ENCODE results near the gene ELOVL5. TPM values are rescaled to one million over a fixed set of nuclear protein-coding genes. Genes with fewer than 3 reads are reported as not detected.

ELOVL5 gene
- total and polyA plus RNA-seq, 2 donors = 54.3 to 72.6 TPM

DNA sequence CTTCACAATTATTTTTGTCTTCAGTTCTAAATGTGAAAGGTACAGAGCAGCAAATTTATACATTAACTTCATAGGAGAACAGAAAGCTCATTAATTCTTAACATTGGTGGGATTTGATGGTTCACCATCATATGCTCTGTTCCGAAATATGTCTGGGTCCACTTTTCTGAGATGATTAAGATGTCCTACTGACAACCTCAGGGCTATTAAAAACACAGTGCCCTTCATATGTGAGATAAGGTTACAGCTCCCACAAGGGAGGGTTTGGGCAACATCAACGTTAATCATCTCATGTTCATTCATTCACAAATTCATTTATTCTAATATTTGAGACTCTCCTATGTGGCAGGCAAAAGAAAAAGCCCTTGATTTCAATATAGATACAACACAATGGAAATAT is 91.2 kb downstream of the ELOVL5 start:
- Histone ChIP-seq H3K4me3 (ENCODE audit: low read depth, low read length) (no peak overlapping the region), H3K27ac (ENCODE audit: low read depth) (no peak overlapping the region), H3K36me3 (ENCODE audit: insufficient read depth) (no peaks in the 10 kb centered on the region), H3K4me1 (ENCODE audit: insufficient read depth) (no peaks in the 10 kb centered on the region)
- WGBS = 77% methylated on average over 2 of the region's 2 CpGs
- DNase-seq (ENCODE audit: extremely low spot score) = no peak

GRCh38 chr6:53257001-53257400 is 91.7 kb downstream of the ELOVL5 start:
- WGBS = 56% methylated on average over 3 of the region's 3 CpGs
- H3K27ac ChIP-seq (ENCODE audit: low read depth) = no peak overlapping the region
- H3K4me3 ChIP-seq (ENCODE audit: low read depth, low read length) = no peak overlapping the region
- no peak for DNase-seq (ENCODE audit: extremely low spot score)
- H3K4me1 ChIP-seq (ENCODE audit: insufficient read depth) = no peaks in the 10 kb centered on the region
- H3K36me3 ChIP-seq (ENCODE audit: insufficient read depth) = no peaks in the 10 kb centered on the region

DNA sequence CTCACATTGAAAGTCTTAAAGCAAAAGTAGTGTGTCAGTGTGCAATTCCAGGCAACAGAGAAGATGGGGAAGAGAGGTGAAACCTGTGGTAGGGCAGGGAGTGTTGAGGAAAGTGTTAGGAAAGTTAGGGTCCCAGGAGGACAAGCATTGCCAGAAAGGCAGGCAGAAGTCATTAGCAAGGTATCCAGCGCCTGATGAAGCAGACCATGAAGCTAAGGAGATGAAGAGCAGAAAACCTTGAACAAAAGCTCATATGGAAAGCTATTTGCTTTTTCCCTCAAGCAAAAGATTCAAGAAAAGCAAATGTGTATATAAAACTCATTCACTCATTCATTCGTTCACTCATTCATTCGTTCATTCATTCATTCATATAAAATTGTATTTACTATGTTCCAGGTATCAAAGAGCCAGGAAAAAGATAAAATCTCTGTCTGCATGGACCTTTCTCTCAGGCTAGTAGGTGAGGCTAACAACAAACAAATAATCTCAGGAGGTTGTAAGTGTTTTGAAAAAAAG is 96.5 kb downstream of the ELOVL5 start:
- no peaks in the 10 kb centered on the region for H3K4me1 ChIP-seq (ENCODE audit: insufficient read depth)
- WGBS = 83% methylated on average over 3 of the region's 3 CpGs
- H3K27ac ChIP-seq (ENCODE audit: low read depth) = no peak overlapping the region
- H3K4me3 ChIP-seq (ENCODE audit: low read depth, low read length) = no peak overlapping the region
- H3K36me3 ChIP-seq (ENCODE audit: insufficient read depth) = no peaks in the 10 kb centered on the region
- DNase-seq (ENCODE audit: extremely low spot score) = no peak

DNA sequence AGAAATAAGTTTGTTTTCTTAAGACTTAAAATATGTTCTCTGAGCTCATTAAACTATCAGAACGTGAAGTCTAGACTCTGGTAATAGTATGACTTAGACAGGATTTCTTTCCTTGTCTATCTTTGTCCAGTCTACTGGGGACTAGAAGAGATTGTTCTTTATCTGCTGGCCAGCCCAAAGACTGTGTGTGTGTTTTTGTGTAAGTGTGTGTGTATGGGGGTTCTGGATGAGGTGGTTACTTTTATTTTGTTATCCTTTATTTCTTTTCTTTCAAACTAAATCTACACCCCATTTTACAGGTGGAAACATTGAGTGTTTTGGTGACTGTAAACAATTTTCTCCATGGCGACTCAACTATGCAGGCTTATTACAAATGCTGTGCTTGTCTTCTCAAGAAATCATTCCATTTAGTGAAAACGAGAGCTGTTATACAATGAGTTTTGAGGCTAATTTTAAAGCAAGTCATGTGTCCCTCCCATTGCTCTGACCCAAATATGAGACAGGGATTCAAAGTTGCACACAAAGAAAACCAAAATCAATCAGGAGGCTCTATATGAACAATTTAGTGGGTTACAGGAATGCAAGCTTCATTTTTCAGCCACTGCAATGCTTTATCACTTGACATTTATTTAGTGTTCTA is 97.6 kb downstream of the ELOVL5 start:
- 68% methylated on average over 3 of the region's 3 CpGs for WGBS
- no peak overlapping the region for H3K27ac ChIP-seq (ENCODE audit: low read depth)
- H3K4me3 ChIP-seq (ENCODE audit: low read depth, low read length) = no peak overlapping the region
- no peaks in the 10 kb centered on the region for H3K36me3 ChIP-seq (ENCODE audit: insufficient read depth)
- no peak for DNase-seq (ENCODE audit: extremely low spot score)
- no peaks in the 10 kb centered on the region for H3K4me1 ChIP-seq (ENCODE audit: insufficient read depth)

- no peak for DNase-seq (ENCODE audit: extremely low spot score)
- no peaks in the 10 kb centered on the region for H3K36me3 ChIP-seq (ENCODE audit: insufficient read depth)
- no peak overlapping the region for H3K4me3 ChIP-seq (ENCODE audit: low read depth, low read length)
- H3K4me1 ChIP-seq (ENCODE audit: insufficient read depth) = no peaks in the 10 kb centered on the region
- H3K27ac ChIP-seq (ENCODE audit: low read depth) = no peak overlapping the region
- 74% methylated on average over 8 of the region's 8 CpGs for WGBS
These were observed 98.3 kb downstream of the ELOVL5 start for GRCh38 chr6:53250176-53251032.

DNA sequence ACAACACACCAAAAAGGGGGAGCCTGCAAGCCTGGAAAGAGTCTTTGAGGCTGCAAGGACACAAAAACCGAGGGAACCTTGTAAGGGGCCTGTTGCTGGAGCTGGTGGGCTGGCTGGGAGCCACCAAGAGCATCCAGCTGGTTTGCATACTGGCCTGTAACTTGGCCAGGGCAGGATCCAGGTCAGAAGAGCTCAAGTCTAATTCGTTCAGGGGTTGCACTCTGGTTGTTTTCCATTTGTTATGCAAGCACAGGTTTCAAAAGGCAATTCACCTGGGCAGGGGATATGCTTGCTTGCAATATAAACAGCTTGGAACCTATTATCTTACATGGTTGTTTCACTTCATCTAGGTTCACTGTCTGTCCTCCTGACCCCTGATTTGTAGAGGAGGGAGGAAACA is 101.8 kb downstream of the ELOVL5 start:
- H3K4me1 ChIP-seq (ENCODE audit: insufficient read depth) = no peaks in the 10 kb centered on the region
- no peaks in the 10 kb centered on the region for H3K36me3 ChIP-seq (ENCODE audit: insufficient read depth)
- H3K4me3 ChIP-seq (ENCODE audit: low read depth, low read length) = no peak overlapping the region
- no peak overlapping the region for H3K27ac ChIP-seq (ENCODE audit: low read depth)
- no peak for DNase-seq (ENCODE audit: extremely low spot score)
- WGBS = 50% methylated on average over 2 of the region's 2 CpGs

- Histone ChIP-seq H3K36me3 (ENCODE audit: insufficient read depth) (no peaks in the 10 kb centered on the region), H3K4me1 (ENCODE audit: insufficient read depth) (no peaks in the 10 kb centered on the region), H3K4me3 (ENCODE audit: low read depth, low read length) (no peak overlapping the region), H3K27ac (ENCODE audit: low read depth) (no peak overlapping the region)
- no peak for DNase-seq (ENCODE audit: extremely low spot score)
- WGBS = 71% methylated on average over 5 of the region's 5 CpGs
These were observed 103.8 kb downstream of the ELOVL5 start for GRCh38 chr6:53244958-53245357.

GRCh38 chr6:53244399-53244931 is 104.3 kb downstream of the ELOVL5 start:
- WGBS = 89% methylated on average over 4 of the region's 4 CpGs
- no peak for DNase-seq (ENCODE audit: extremely low spot score)
- no peak overlapping the region for H3K27ac ChIP-seq (ENCODE audit: low read depth)
- H3K36me3 ChIP-seq (ENCODE audit: insufficient read depth) = no peaks in the 10 kb centered on the region
- H3K4me3 ChIP-seq (ENCODE audit: low read depth, low read length) = no peak overlapping the region
- H3K4me1 ChIP-seq (ENCODE audit: insufficient read depth) = no peaks in the 10 kb centered on the region

DNA sequence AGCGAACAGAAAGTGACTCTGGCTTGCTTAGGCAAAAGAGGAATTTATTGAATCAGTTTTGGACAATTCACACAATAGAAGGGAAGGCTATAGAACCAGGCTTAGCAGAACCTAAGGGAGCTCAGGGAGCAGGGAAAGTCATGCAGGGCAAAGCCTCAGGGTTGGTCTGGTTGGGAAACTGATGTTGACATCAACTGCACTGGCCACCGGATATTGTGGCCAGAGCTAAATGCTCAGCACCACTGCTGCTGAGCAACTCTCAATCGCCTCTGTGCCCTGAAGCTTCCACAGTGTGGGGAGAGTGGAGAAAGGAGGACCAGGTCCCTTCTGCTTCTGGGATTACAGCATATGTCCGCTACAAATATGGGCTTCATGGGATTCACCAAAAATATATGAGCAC is 106.8 kb downstream of the ELOVL5 start:
- WGBS = 84% methylated on average over 4 of the region's 4 CpGs
- no peaks in the 10 kb centered on the region for H3K4me1 ChIP-seq (ENCODE audit: insufficient read depth)
- no peak overlapping the region for H3K27ac ChIP-seq (ENCODE audit: low read depth)
- DNase-seq (ENCODE audit: extremely low spot score) = no peak
- no peak overlapping the region for H3K4me3 ChIP-seq (ENCODE audit: low read depth, low read length)
- no peaks in the 10 kb centered on the region for H3K36me3 ChIP-seq (ENCODE audit: insufficient read depth)

- DNase-seq (ENCODE audit: extremely low spot score) = no peak
- H3K36me3 ChIP-seq (ENCODE audit: insufficient read depth) = no peaks in the 10 kb centered on the region
- H3K4me1 ChIP-seq (ENCODE audit: insufficient read depth) = no peaks in the 10 kb centered on the region
- H3K4me3 ChIP-seq (ENCODE audit: low read depth, low read length) = no peak overlapping the region
- H3K27ac ChIP-seq (ENCODE audit: low read depth) = no peak overlapping the region
- 92% methylated on average over 2 of the region's 2 CpGs for WGBS
These were observed 108.0 kb downstream of the ELOVL5 start for GRCh38 chr6:53240761-53241160.

DNA sequence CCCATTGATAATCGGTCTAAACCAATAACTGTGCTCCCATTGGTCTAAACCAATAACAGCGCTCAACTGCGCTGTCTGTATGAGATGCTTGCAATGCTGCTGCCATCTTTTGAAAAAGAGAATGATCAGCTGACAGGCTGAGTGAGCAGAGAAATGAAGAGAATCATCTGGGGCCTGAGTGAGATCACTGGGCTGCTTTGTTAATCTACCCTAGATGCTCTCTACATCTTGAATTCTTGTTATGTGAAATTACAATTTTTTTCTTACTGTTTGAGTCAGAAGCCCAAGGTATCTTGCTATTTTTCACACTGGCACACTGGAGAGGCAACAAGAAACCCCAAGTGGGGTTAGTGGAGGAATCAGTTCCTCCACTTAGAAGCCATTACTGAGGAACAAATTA is 108.6 kb downstream of the ELOVL5 start:
- no peak overlapping the region for H3K4me3 ChIP-seq (ENCODE audit: low read depth, low read length)
- WGBS = 98% methylated on average over 3 of the region's 3 CpGs
- H3K36me3 ChIP-seq (ENCODE audit: insufficient read depth) = no peaks in the 10 kb centered on the region
- DNase-seq (ENCODE audit: extremely low spot score) = no peak
- no peak overlapping the region for H3K27ac ChIP-seq (ENCODE audit: low read depth)
- no peaks in the 10 kb centered on the region for H3K4me1 ChIP-seq (ENCODE audit: insufficient read depth)

DNA sequence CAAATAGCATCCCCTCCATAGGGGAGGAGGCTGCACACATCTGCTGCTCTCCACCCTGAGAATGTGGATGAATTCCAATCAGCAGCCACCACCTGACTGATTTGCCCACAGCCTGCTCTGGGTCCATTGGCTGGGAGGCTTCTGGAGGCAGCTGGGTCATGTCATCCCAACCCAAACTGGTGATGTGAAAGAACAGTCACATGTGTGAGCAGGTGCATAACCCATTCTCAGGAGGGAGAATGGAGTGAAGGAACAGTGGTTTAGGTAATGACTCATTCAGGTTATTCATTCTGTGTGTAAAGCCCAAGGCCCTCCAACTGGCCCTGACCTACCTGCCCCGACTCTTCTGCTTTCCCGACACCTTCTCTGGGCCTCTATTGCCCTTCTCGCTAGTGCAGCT is 109.2 kb downstream of the ELOVL5 start:
- Histone ChIP-seq H3K27ac (ENCODE audit: low read depth) (no peak overlapping the region), H3K36me3 (ENCODE audit: insufficient read depth) (no peaks in the 10 kb centered on the region), H3K4me1 (ENCODE audit: insufficient read depth) (no peaks in the 10 kb centered on the region), H3K4me3 (ENCODE audit: low read depth, low read length) (no peak overlapping the region)
- no peak for DNase-seq (ENCODE audit: extremely low spot score)
- WGBS = 95% methylated on average over 3 of the region's 3 CpGs

- WGBS = 72% methylated on average over 3 of the region's 3 CpGs
- H3K4me1 ChIP-seq (ENCODE audit: insufficient read depth) = no peaks in the 10 kb centered on the region
These were observed 110.4 kb downstream of the ELOVL5 start for GRCh38 chr6:53238311-53238710.

GRCh38 chr6:53236241-53236640 is 112.5 kb downstream of the ELOVL5 start:
- WGBS = 61% methylated on average over 3 of the region's 3 CpGs
- no peaks in the 10 kb centered on the region for H3K4me1 ChIP-seq (ENCODE audit: insufficient read depth)
- H3K36me3 ChIP-seq (ENCODE audit: insufficient read depth) = no peaks in the 10 kb centered on the region
- DNase-seq (ENCODE audit: extremely low spot score) = no peak
- H3K27ac ChIP-seq (ENCODE audit: low read depth) = no peak overlapping the region
- H3K4me3 ChIP-seq (ENCODE audit: low read depth, low read length) = no peak overlapping the region

More at GRCh38 chr6:53238311-53238710, 110.4 kb downstream of the ELOVL5 start:
- Histone ChIP-seq H3K4me3 (ENCODE audit: low read depth, low read length) (no peak overlapping the region), H3K36me3 (ENCODE audit: insufficient read depth) (no peaks in the 10 kb centered on the region), H3K27ac (ENCODE audit: low read depth) (no peak overlapping the region)
- DNase-seq (ENCODE audit: extremely low spot score) = no peak
